Right lobe of liver (tissue), 6 donors: ENCODE results near the gene FGD4. TPM values are rescaled to one million over a fixed set of nuclear protein-coding genes. Genes with fewer than 3 reads are reported as not detected.

ENCODE experiments used
- ATAC-seq, 4 donors: fragments of 200-7000 bp; cut with Tn5 transposase; one replicate each; pipeline ENCODE4 v1.9.1; 2020; ENCODE audit warnings: mild to moderate bottlenecking in 4 of 4, moderate library complexity in 4 of 4
- DNase-seq, 3 donors: peaks; one replicate each; pipeline ENCODE4 v3.0.0-alpha.2; 2020
- H3K27ac ChIP-seq, 3 donors: fragments of 200-600 bp; one replicate each; pipeline ENCODE4 v1.8.0; 2022
- H3K27me3 ChIP-seq, 2 donors: fragments of 200-600 bp; one replicate each; pipeline ENCODE4 v1.8.0; 2022
- H3K36me3 ChIP-seq, 4 donors: fragments of 200-600 bp; sonication (generic) in 1 of 4; one replicate each; pipeline versions ENCODE4 v1.5.1 to v1.8.0; 2017 to 2022; ENCODE audit warnings: control low read depth in 1 of 4
- H3K4me1 ChIP-seq, 4 donors: fragments of 200-600 bp; sonication (generic) in 1 of 4; one replicate each; pipeline versions ENCODE4 v1.5.1 to v1.8.0; 2017 to 2022; ENCODE audit warnings: control low read depth in 1 of 4
- H3K4me3 ChIP-seq, 3 donors: fragments of 200-600 bp; one replicate each; pipeline ENCODE4 v1.8.0; 2022
- H3K9me3 ChIP-seq, 4 donors: fragments of 200-600 bp; sonication (generic) in 1 of 4; one replicate each; pipeline versions ENCODE4 v1.5.1 to v1.8.0; 2017 to 2022; ENCODE audit warnings: control low read depth in 1 of 4
- CTCF ChIP-seq, 4 donors: fragments of 200-600 bp in 3 of 4; fragments of 450-650 bp in 1 of 4; IDR thresholded peaks; one replicate each; pipeline versions ENCODE4 v1.5.1 to v1.8.0; 2016 to 2022; ENCODE audit warnings: antibody characterized with exemption in 4 of 4, mild to moderate bottlenecking in 2 of 4
- POLR2A ChIP-seq: fragments of 450-650 bp; IDR thresholded peaks from one replicate; pipeline ENCODE4 v1.6.1; 2017; ENCODE audit warnings: antibody characterized with exemption, mild to moderate bottlenecking
- WGBS: methylation state at CpG from one replicate; pipeline ENCODE4 v1.1.6; 2018; ENCODE audit warnings: low coverage, low lambda C conversion rate; ENCODE audit not compliant: insufficient coverage; ENCODE audit errors: missing lambda C conversion rate; 5-methylcytosine and 5-hydroxymethylcytosine counted together
- intact Hi-C, 2 donors: fragments of 100-400 bp; cut with DNase I; formaldehyde crosslinking; loops; one replicate each; pipeline versions ENCODE4 v1.11.2 to v1.14.1; 2022
- total RNA-seq, 6 experiments: library from RNA; depleted of rRNA in 2 of 6; stranded (reverse); fragments of >200 nt in 2 of 6; fragmentation: NEBNext Ultra II Directional in 3 of 6; extraction: Animal tissue kit (Norgen Biotek cat#: 25700) in 3 of 6; gene quantifications; one replicate each; pipeline versions ENCODE4 v1.1.0 to v1.2.4, GENCODE V29; 2016 to 2023
- donor health status: DM: no; HTN: yes; CAD: no.
- donor health status: DM: no; HTN: no; CAD: no.
- donor health status: DM: no; HTN: no; CAD: no.
- donor health status: DM: no; HTN: yes; CAD: no.
- donor health status: DM: no; HTN: yes; CAD: no.

FGD4 gene
- total RNA-seq, 6 experiments from 2014 or later: 15.1 to 29.3 (median 20.3) TPM

GRCh38 chr12:32470936-32471470 lies 71.6 kb downstream of the FGD4 start:
- H3K4me3 ChIP-seq: no peak overlapping the region
- TF ChIP-seq CTCF (IDR thresholded peaks at IDR 0.05) (no peak), POLR2A (no peak)
- ATAC-seq (peak; percentile 49 to 93 (median 66)), DNase-seq (peak in 2 of 3 donors; percentile 66 to 67)
- no peaks in the 10 kb centered on the region for H3K9me3 ChIP-seq
- 67% methylated on average over 3 of the region's 3 CpGs for WGBS
- H3K27ac ChIP-seq: peak overlapping the region in 2 of 3 donors; percentile 20 to 61
- no peaks in the 10 kb centered on the region for H3K27me3 ChIP-seq
- H3K4me1 ChIP-seq: peaks cover 0 to 14% (median 5%) of the 10 kb centered on the region in 4 donors
- H3K36me3 ChIP-seq: no peaks in the 10 kb centered on the region
- intact Hi-C loops: no loop called here

- Histone ChIP-seq H3K27ac (no peak overlapping the region), H3K9me3 (no peaks in the 10 kb centered on the region), H3K36me3 (no peaks in the 10 kb centered on the region), H3K4me1 (peaks cover 0 to 14% (median 5%) of the 10 kb centered on the region in 4 donors), H3K27me3 (no peaks in the 10 kb centered on the region), H3K4me3 (no peak overlapping the region)
- ATAC-seq: peak in 1 of 4 donors; percentile 30
- DNase-seq: no peak
- no peak for TF ChIP-seq CTCF (IDR thresholded peaks at IDR 0.05)
- TF ChIP-seq POLR2A: no peak
- no CpG with 5 or more reads among the region's 1 CpG for WGBS
- intact Hi-C loops: no loop called here
Observed at GRCh38 chr12:32471591-32472001, 72.2 kb downstream of the FGD4 start.

GRCh38 chr12:32475724-32476123 lies 76.4 kb downstream of the FGD4 start:
- TF ChIP-seq POLR2A: no peak
- TF ChIP-seq CTCF (IDR thresholded peaks at IDR 0.05): no peak
- DNase-seq: no peak
- Histone ChIP-seq H3K27me3 (no peaks in the 10 kb centered on the region), H3K27ac (no peak overlapping the region), H3K4me3 (no peak overlapping the region), H3K4me1 (peaks cover 0 to 21% (median 6%) of the 10 kb centered on the region in 4 donors), H3K9me3 (no peaks in the 10 kb centered on the region), H3K36me3 (no peaks in the 10 kb centered on the region)
- ATAC-seq: no peak
- WGBS: 67% methylated on average over 1 of the region's 1 CpG
- intact Hi-C loops: no loop called here

- WGBS: 86% methylated on average over 3 of the region's 3 CpGs
- ATAC-seq (peak in 2 of 4 donors; percentile 22 to 28), DNase-seq (no peak)
- Histone ChIP-seq H3K9me3 (no peaks in the 10 kb centered on the region), H3K27ac (no peak overlapping the region), H3K4me3 (no peak overlapping the region), H3K27me3 (no peaks in the 10 kb centered on the region), H3K4me1 (peaks cover 0 to 15% (median 3%) of the 10 kb centered on the region in 4 donors), H3K36me3 (no peaks in the 10 kb centered on the region)
- intact Hi-C loops: no loop called here
- no peak for TF ChIP-seq CTCF (IDR thresholded peaks at IDR 0.05)
- TF ChIP-seq POLR2A: no peak
Observed at GRCh38 chr12:32476446-32476845, 77.1 kb downstream of the FGD4 start.
